Activated naive CD4-positive, alpha-beta T cell treated with anti-CD3 and anti-CD28 coated beads, Interleukin-2, amount 50 U/mL, for 72 hours (primary cell): ENCODE results near the gene GLB1L. TPM values are rescaled to one million over a fixed set of nuclear protein-coding genes. Genes with fewer than 3 reads are reported as not detected.
A peak's percentile ranks its signal among the peaks of the same experiment; 100 is the strongest.
"Not testable (repeated sequence)": the region's sequence is repeated elsewhere in the genome, so short reads cannot be mapped to it uniquely, and the experiment has no call there.

Experiments
- ATAC-seq, 2 donors: fragments of 150-1000 bp; cut with Tn5 transposase; 2 replicates each; pipeline ENCODE4 v1.10.0; 2021; ENCODE audit warnings: mild to moderate bottlenecking in 2 of 2, moderate library complexity in 2 of 2
- DNase-seq, 2 donors: peaks; one replicate each; pipeline ENCODE4 v3.0.0; 2021 to 2022; ENCODE audit warnings: low spot score in 2 of 2
- H3K27ac Mint-ChIP-seq, 2 donors: one replicate each; pipeline ENCODE4 v1.8.0; 2022; ENCODE audit warnings: mild to moderate bottlenecking in 2 of 2, mixed read lengths in 2 of 2
- H3K36me3 Mint-ChIP-seq, 2 donors: one replicate each; pipeline ENCODE4 v1.8.0; 2022; ENCODE audit warnings: mixed read lengths in 2 of 2
- H3K9me3 Mint-ChIP-seq, 2 donors: one replicate each; pipeline ENCODE4 v1.8.0; 2022; ENCODE audit warnings: mixed read lengths in 2 of 2
- total RNA-seq, 2 donors: library from RNA; stranded (reverse); gene quantifications; one replicate each; pipeline ENCODE4 v1.2.3, GENCODE V29; 2022

The GLB1L gene
- total RNA-seq, result 1 to 10 TPM; 2.7 to 6.1 TPM

DNA sequence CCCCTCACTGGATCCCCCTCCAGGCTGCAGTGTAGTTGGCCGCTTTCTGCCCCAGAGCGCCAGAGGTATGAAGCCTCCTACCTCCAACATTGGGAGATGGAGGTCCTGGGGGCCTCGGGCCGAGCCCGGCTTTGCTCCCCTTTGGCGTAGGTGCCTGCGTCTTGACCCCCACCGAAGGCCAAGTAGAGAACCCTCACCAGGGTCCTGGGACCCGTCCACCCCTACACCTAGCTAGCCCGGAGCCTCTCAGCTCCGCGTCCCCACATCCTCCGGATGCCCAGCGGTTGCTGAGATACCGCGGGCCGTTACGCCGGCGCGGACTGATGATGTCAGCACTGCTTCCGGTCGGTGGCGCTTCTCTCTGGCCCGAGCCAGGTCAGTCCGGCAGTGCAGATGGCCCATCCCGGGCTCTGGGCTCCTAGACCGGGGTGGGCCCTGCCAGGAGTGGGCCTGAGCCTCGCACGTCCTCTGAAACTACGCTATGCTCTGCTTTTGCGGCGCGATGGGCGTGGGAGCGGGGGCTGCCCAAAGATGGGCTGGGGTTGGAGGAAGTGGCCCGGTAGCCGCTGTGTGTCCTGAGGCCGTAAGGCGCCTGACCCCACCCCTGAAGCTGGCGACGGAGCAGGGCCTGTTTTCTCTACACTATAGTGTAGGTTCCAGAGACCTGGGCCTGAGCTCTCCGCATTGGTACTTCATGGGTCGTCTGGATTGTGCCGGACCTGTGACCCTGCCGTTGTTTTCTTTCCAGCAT, at the start of gene GLB1L, which contains the start of gene STK16:
TSS of gene GLB1L (minus strand) at position 297 of the 751 bp plus-strand sequence. CDS start 1,871 bp downstream, outside the sequence.
TSS of gene STK16 (plus strand) at position 332 of the 751 bp plus-strand sequence. CDS start 521 bp downstream, outside the sequence.
- H3K36me3 Mint-ChIP-seq, result peaks cover 6 to 17% of the 10 kb centered on the region in 2 donors
- peak; percentile 66 to 83 for ATAC-seq
- no peaks in the 10 kb centered on the region for H3K9me3 Mint-ChIP-seq
- peak; percentile 88 to 94 for DNase-seq
- peak within 1 kb of the TSS; percentile 97 to 99 for H3K27ac Mint-ChIP-seq

DNA sequence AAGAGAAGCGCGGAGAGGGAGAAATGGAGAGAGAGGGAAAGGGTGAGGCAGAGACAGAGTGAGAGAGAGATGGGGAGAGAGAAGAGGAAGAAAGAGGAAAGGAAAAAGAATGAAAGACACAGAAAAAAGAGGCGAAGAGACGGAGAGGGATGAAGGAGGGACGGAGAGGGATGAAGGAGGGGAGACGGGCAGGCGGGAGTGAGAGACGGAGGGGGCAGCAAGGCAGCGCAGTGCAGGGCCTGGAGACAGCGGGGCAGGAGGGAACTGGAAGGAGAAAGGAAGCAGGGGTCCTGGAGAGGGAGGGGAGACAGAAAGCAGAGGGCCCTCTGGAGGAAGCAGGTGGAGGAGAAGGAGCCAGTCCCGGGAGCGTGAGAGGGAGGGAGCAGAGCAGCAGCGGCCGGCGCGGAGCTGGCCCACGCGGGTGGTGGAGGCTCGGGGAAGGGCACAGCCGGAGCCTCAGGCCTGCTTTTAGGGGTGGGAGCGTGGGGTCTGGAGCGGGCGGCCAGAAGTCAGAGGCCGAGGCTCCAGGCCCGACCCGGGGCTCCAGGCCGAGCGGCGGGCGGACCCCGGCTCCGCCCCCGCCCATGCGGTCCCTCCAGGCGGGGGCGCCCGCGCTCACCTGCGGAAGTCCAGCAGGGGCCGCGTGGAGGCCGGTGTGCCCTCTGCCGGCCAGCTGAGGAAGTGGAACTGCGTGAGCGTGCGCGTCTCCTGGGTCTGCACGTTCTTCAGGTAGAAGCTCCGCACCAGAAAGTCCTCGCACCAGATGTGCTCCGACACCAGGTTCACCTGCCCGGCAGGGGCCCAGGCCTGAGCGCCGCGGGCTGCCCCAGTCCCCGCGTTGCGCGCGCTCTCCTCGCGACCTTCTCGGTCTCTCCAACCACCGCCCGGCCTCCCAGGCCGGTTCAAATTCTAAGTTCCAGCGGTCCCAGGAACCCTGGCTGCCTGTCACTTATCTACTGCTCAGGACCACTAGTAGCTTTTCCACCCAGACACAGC, 49.4 kb upstream of the GLB1L start:
- Mint-ChIP-seq H3K9me3 (no peaks in the 10 kb centered on the region), H3K27ac (peak overlapping the region; percentile 36 to 85), H3K36me3 (no peaks in the 10 kb centered on the region)
- ATAC-seq, result peak; percentile 87 to 88
- peak; percentile 90 to 95 for DNase-seq

- Mint-ChIP-seq H3K27ac (peak overlapping the region in 1 of 2 donors; percentile 85), H3K9me3 (no peaks in the 10 kb centered on the region), H3K36me3 (no peaks in the 10 kb centered on the region)
- ATAC-seq (no peak), DNase-seq (peak in 1 of 2 donors; percentile 45)
Measured at GRCh38 chr2:219293736-219294231, 48.5 kb upstream of the GLB1L start.

DNA sequence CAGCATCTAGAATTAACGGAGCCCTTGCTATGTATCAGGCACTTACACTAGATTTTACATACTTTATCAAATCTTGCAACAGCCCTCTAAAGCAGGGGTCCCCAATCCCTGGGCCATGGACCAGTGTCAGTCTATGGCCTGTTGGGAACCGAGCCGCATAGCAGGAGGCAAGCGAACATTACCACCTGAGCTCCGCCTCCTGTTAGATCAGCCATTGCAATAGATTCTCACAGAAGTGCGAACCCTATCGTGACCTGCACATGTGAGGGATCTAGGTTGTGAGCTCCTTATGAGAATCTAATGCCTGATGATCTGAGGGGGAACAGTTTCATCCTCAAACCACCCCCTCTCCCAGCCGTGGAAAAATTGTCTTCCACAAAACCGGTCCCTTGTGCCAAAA, 47.4 kb upstream of the GLB1L start:
- H3K9me3 Mint-ChIP-seq, result no peaks in the 10 kb centered on the region
- DNase-seq (peak in 1 of 2 donors; percentile 28), ATAC-seq (no peak)
- no peak overlapping the region for H3K27ac Mint-ChIP-seq
- H3K36me3 Mint-ChIP-seq, result no peaks in the 10 kb centered on the region

DNA sequence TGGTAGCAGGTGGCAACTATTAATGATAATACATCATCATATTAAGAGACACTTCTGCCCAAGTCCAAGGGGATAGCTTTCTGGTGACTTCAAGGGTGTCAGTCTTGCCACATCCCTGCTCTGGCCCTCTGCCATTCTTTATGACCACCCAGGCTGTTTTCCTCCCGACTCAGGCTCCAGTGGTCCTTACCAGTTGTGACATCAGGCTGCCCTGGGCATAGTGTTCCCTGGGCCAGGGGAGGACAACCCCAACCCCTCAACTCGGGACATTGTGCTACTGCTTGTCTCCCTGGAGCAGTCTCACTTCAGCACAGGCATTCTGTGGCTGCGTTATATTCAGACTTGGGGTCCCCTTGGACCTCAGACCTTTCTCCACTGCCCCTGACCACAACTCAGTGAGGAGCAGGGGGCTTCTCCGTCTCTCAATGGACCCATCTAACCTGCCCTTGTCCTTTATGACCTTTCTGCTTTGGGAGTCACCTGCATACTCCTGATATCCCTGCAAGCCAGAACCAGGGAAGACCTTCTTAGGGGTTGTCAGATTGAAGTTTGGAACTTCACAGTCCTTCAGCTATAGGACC, 46.8 kb upstream of the GLB1L start:
- Mint-ChIP-seq H3K9me3 (no peaks in the 10 kb centered on the region), H3K27ac (no peak overlapping the region), H3K36me3 (no peaks in the 10 kb centered on the region)
- no peak for DNase-seq
- ATAC-seq, result no peak

GRCh38 chr2:219291394-219291793, 46.1 kb upstream of the GLB1L start:
- H3K36me3 Mint-ChIP-seq, result no peaks in the 10 kb centered on the region
- no peaks in the 10 kb centered on the region for H3K9me3 Mint-ChIP-seq
- H3K27ac Mint-ChIP-seq, result peak overlapping the region in 1 of 2 donors; percentile 48
- no peak for ATAC-seq
- peak in 1 of 2 donors; percentile 21 for DNase-seq

DNA sequence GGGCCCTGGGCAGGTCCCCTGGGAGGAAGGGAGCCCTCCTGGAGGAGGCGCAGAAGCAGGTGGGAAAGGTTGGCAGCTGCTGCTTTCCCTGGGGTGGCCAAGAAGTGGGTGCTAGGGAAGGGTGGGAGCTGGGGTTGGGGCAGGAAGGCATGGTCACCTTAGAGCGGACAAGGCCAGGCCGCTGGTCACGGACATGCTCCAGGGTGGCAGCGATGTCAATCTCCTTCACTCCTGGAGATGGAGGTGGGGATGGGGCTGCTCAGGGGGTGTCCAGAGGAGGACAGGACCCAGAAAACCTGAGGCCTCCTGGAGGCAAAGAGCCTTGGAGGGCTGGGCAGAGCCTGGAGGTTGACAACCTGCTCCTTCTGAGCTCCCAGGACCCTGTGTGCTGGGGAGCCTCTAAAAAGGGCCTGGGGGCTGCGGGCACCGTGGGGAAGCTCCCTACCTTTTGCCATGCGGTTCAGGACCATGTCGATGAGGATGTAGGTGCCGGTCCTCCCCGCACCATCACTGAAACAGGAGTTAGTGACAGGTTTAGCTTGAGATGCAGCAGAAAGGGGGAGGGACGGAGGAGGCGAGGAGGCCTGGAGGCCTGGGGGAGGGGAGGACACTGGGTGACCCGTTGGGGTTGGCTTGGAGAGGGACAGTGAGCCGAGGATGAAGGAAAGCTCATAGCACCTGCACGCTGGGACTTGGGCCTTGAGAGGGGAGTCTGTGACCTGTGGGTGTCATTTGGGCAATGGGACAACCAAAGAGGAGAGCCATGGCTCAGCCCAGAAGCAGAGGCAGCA, 45.3 kb upstream of the GLB1L start:
- no peaks in the 10 kb centered on the region for H3K9me3 Mint-ChIP-seq
- no peak for ATAC-seq
- no peaks in the 10 kb centered on the region for H3K36me3 Mint-ChIP-seq
- DNase-seq, result peak in 1 of 2 donors; percentile 31
- H3K27ac Mint-ChIP-seq, result peak overlapping the region; percentile 10 to 48

GRCh38 chr2:219289537-219290361, 44.5 kb upstream of the GLB1L start:
- peak in 1 of 2 donors; percentile 45 for DNase-seq
- Mint-ChIP-seq H3K36me3 (no peaks in the 10 kb centered on the region), H3K27ac (no peak overlapping the region), H3K9me3 (no peaks in the 10 kb centered on the region)
- ATAC-seq, result no peak

DNA sequence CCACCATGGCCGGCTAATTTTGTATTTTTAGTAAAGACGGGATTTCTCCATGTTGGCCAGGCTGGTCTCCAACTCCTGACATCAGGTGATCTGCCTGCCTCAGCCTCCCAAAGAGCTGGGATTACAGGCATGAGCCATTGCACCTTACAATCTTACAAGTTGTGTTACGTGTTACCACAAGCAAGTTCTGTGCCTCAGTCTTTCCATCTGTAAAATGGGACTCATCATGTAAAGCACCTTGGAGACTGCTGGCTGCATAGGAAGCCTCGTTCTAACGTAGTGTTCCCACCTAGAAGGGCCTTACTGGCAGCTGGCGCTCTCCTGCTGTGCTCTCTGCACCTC, 43.9 kb upstream of the GLB1L start:
- H3K9me3 Mint-ChIP-seq, result no peaks in the 10 kb centered on the region
- ATAC-seq (no peak), DNase-seq (no peak)
- no peaks in the 10 kb centered on the region for H3K36me3 Mint-ChIP-seq
- H3K27ac Mint-ChIP-seq, result no peak overlapping the region

- ATAC-seq, result no peak
- H3K36me3 Mint-ChIP-seq, result no peaks in the 10 kb centered on the region
- peak in 1 of 2 donors; percentile 44 for DNase-seq
- H3K27ac Mint-ChIP-seq, result no peak overlapping the region
- no peaks in the 10 kb centered on the region for H3K9me3 Mint-ChIP-seq
Measured at GRCh38 chr2:219287580-219288265, 42.5 kb upstream of the GLB1L start.

DNA sequence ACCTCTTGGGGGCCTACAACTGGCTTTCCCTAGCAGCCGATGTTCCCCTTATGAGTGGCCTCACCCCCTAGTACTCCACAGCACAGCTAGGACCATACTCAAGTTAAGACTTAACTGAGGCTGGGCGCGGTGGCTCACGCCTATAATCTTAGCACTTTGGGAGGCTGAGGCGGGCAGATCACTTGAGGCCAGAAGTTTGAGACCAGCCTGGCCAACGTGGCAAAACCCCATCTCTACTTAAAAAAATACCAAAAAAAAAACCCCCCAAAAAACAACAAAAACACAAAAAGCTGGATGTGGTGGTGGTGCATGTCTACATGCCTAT, 41.8 kb upstream of the GLB1L start:
- ATAC-seq, H3K36me3 Mint-ChIP-seq, H3K9me3 Mint-ChIP-seq: not testable (repeated sequence)
- peak overlapping the region in 1 of 2 donors; percentile 76 for H3K27ac Mint-ChIP-seq
- peak in 1 of 2 donors; percentile 31 for DNase-seq

- DNase-seq (peak in 1 of 2 donors; percentile 53), ATAC-seq (no peak)
- Mint-ChIP-seq H3K27ac (peak overlapping the region; percentile 69 to 76), H3K36me3 (no peaks in the 10 kb centered on the region), H3K9me3 (no peaks in the 10 kb centered on the region)
Measured at GRCh38 chr2:219286436-219287115, 41.3 kb upstream of the GLB1L start.

- Mint-ChIP-seq H3K9me3 (no peaks in the 10 kb centered on the region), H3K27ac (peak overlapping the region in 1 of 2 donors; percentile 76), H3K36me3 (no peaks in the 10 kb centered on the region)
- ATAC-seq (no peak), DNase-seq (no peak)
Measured at GRCh38 chr2:219285894-219286425, 40.7 kb upstream of the GLB1L start.

DNA sequence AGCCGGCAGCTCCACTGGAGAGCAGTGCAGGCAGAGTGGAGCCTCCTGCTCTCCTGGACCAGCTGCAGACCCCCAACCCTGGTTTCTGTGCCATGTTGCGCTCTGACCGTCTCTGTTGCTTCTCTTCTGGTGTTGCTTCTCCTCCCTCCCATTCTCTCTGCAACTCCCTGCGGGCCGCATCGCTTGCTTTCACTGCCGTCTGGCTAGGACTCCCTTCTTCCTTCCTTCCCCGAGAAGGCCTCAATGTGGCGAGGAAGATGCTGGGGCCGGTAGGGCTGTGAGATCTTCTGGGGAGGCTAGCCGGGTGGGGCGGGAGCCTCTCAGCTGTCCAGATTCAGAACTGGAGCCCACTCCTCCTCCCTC, 40.1 kb upstream of the GLB1L start:
- Mint-ChIP-seq H3K36me3 (no peaks in the 10 kb centered on the region), H3K27ac (peak overlapping the region in 1 of 2 donors; percentile 75), H3K9me3 (no peaks in the 10 kb centered on the region)
- DNase-seq (no peak), ATAC-seq (no peak)
